Tibial nerve (tissue), 4 donors: Measurements from ENCODE around the gene VEGFB.

ENCODE experiments used
- CTCF ChIP-seq, 5 experiments: fragments of 200-600 bp in 3 of 5; fragments of 450-650 bp in 2 of 5; sonication (generic) in 3 of 5; IDR thresholded peaks; one replicate each; pipeline ENCODE4 v1.5.1; 2016 to 2019; ENCODE audit warnings: antibody characterized with exemption in 5 of 5, mild to moderate bottlenecking in 3 of 5, moderate library complexity in 2 of 5
- EP300 ChIP-seq, 2 donors: sonication (generic); formaldehyde crosslinking; IDR thresholded peaks; one replicate each; pipeline ENCODE4 v1.6.1; 2017; ENCODE audit warnings: antibody characterized with exemption in 2 of 2, mild to moderate bottlenecking in 1 of 2

GRCh38 chr11:64266339-64266738, 32.0 kb downstream of the VEGFB start:
- TF ChIP-seq CTCF (IDR thresholded peaks at IDR 0.05) (no peak), EP300 (IDR thresholded peaks at IDR 0.05) (no peak)
